ENCODE measurements around the gene GABRG3.

DNA sequence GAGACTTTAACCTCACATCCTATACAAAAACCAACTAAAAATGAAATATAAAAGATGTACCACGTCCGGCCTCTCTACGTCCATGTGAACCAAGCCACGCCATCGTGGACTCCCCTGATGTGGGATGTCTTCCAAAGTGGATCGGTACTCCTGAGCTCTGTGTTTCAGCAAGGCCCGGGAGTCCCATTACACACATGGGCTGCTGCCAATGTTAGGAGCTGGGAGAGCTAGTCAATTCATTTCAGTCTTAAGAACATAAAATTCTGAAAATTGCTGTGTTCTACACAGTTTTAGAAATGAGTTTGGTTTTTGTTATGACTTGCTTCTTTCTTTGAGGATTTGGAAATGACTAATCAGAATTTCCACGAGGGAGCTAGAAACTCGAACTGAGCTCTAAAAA is 131.0 kb downstream of the GABRG3 start:
- TF ChIP-seq, protein P1, sequence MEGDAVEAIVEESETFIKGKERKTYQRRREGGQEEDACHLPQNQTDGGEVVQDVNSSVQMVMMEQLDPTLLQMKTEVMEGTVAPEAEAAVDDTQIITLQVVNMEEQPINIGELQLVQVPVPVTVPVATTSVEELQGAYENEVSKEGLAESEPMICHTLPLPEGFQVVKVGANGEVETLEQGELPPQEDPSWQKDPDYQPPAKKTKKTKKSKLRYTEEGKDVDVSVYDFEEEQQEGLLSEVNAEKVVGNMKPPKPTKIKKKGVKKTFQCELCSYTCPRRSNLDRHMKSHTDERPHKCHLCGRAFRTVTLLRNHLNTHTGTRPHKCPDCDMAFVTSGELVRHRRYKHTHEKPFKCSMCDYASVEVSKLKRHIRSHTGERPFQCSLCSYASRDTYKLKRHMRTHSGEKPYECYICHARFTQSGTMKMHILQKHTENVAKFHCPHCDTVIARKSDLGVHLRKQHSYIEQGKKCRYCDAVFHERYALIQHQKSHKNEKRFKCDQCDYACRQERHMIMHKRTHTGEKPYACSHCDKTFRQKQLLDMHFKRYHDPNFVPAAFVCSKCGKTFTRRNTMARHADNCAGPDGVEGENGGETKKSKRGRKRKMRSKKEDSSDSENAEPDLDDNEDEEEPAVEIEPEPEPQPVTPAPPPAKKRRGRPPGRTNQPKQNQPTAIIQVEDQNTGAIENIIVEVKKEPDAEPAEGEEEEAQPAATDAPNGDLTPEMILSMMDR (IDR thresholded peaks at IDR 0.05; ENCODE audit: insufficient read depth, low read length) = no peak
- TF ChIP-seq POLR2AphosphoS5 (IDR thresholded peaks at IDR 0.05; ENCODE audit: low read depth) (no peak), GABPA (IDR thresholded peaks at IDR 0.05; ENCODE audit: low read depth) (no peak)
- TF ChIP-seq, protein P2, sequence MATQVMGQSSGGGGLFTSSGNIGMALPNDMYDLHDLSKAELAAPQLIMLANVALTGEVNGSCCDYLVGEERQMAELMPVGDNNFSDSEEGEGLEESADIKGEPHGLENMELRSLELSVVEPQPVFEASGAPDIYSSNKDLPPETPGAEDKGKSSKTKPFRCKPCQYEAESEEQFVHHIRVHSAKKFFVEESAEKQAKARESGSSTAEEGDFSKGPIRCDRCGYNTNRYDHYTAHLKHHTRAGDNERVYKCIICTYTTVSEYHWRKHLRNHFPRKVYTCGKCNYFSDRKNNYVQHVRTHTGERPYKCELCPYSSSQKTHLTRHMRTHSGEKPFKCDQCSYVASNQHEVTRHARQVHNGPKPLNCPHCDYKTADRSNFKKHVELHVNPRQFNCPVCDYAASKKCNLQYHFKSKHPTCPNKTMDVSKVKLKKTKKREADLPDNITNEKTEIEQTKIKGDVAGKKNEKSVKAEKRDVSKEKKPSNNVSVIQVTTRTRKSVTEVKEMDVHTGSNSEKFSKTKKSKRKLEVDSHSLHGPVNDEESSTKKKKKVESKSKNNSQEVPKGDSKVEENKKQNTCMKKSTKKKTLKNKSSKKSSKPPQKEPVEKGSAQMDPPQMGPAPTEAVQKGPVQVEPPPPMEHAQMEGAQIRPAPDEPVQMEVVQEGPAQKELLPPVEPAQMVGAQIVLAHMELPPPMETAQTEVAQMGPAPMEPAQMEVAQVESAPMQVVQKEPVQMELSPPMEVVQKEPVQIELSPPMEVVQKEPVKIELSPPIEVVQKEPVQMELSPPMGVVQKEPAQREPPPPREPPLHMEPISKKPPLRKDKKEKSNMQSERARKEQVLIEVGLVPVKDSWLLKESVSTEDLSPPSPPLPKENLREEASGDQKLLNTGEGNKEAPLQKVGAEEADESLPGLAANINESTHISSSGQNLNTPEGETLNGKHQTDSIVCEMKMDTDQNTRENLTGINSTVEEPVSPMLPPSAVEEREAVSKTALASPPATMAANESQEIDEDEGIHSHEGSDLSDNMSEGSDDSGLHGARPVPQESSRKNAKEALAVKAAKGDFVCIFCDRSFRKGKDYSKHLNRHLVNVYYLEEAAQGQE (IDR thresholded peaks at IDR 0.05; ENCODE audit: insufficient replicate concordance, low read depth) = no peak

All from HL-60 (cell line).